HepG2 (cell line): ENCODE measurements around the gene ITGB5. TPM values are rescaled to one million over a fixed set of nuclear protein-coding genes. Genes with fewer than 3 reads are reported as not detected.

Experiments
- ATF4 ChIP-seq, 2 experiments: fragments of 450-650 bp in 1 of 2; sonication (generic) in 1 of 2; formaldehyde crosslinking; IDR thresholded peaks; 2 replicates each; pipeline versions ENCODE4 v1.5.0 to v1.8.0; 2020 to 2022; ENCODE audit warnings: mild to moderate bottlenecking in 1 of 2, missing genetic modification reagents in 1 of 2
- BRCA1 ChIP-seq: sonication (generic); formaldehyde crosslinking; IDR thresholded peaks from 2 replicates; pipeline ENCODE4 v1.4.0; 2020; ENCODE audit warnings: missing genetic modification reagents
- ELK4 ChIP-seq: sonication (generic); formaldehyde crosslinking; IDR thresholded peaks from 2 replicates; pipeline ENCODE4 v1.9.0; 2021; ENCODE audit warnings: missing genetic modification reagents, borderline replicate concordance
- ERF ChIP-seq: IDR thresholded peaks from 2 replicates; pipeline ENCODE4 v1.6.1; 2018; ENCODE audit warnings: missing biosample characterization, missing genetic modification reagents
- FOXA3 ChIP-seq: IDR thresholded peaks from 2 replicates; pipeline ENCODE4 v1.6.1; 2016; ENCODE audit warnings: missing genetic modification reagents, missing compliant biosample characterization
- GABPA ChIP-seq, 2 experiments: IDR thresholded peaks; 2 replicates each; pipeline ENCODE4 v1.6.1; 2011 to 2016; ENCODE audit warnings: low read depth in 2 of 2, low read length in 1 of 2, missing biosample characterization in 1 of 2, missing genetic modification characterization in 1 of 2
- GATA4 ChIP-seq: sonication (generic); IDR thresholded peaks from 2 replicates; pipeline ENCODE4 v1.6.1; 2016; ENCODE audit warnings: antibody characterized with exemption, low read depth, borderline replicate concordance
- HIVEP1 ChIP-seq: sonication (generic); formaldehyde crosslinking; IDR thresholded peaks from 2 replicates; pipeline ENCODE4 v1.4.0; 2020; ENCODE audit warnings: mild to moderate bottlenecking, missing genetic modification reagents
- MTA1 ChIP-seq: sonication (generic); formaldehyde crosslinking; IDR thresholded peaks from 2 replicates; pipeline ENCODE4 v1.4.0; 2020; ENCODE audit warnings: missing genetic modification reagents, mild to moderate bottlenecking, borderline replicate concordance
- NBN ChIP-seq: fragments of 450-650 bp; conservative IDR thresholded peaks from 2 replicates; pipeline ENCODE4 v1.6.1; 2017
- SMAD1 ChIP-seq: sonication (generic); formaldehyde crosslinking; IDR thresholded peaks from 2 replicates; pipeline ENCODE4 v1.4.0; 2020; ENCODE audit warnings: missing genetic modification reagents, low read depth, mild to moderate bottlenecking, borderline replicate concordance
- TBX3 ChIP-seq: fragments of 450-650 bp; IDR thresholded peaks from 2 replicates; pipeline ENCODE4 v1.6.1; 2017; ENCODE audit warnings: antibody characterized with exemption, mild to moderate bottlenecking, inconsistent platforms, borderline replicate concordance
- TEF ChIP-seq: sonication (generic); formaldehyde crosslinking; IDR thresholded peaks from 2 replicates; pipeline ENCODE4 v1.5.0; 2020; ENCODE audit warnings: missing genetic modification reagents
- TGIF2 ChIP-seq: IDR thresholded peaks from 2 replicates; pipeline ENCODE4 v1.6.1; 2016; ENCODE audit warnings: control low read depth, missing compliant biosample characterization
- ZBTB42 ChIP-seq: sonication (generic); formaldehyde crosslinking; IDR thresholded peaks from 2 replicates; pipeline ENCODE4 v1.5.0; 2020; ENCODE audit warnings: mild to moderate bottlenecking, missing genetic modification reagents
- ZNF280B ChIP-seq: sonication (generic); formaldehyde crosslinking; IDR thresholded peaks from 2 replicates; pipeline ENCODE4 v1.5.0; 2020; ENCODE audit warnings: missing genetic modification reagents, mild to moderate bottlenecking, borderline replicate concordance
- ZNF367 ChIP-seq: sonication (generic); formaldehyde crosslinking; IDR thresholded peaks from 2 replicates; pipeline ENCODE4 v1.4.0; 2020; ENCODE audit warnings: missing genetic modification reagents, borderline replicate concordance
- ZNF614 ChIP-seq: IDR thresholded peaks from 2 replicates; pipeline ENCODE4 v1.6.1; 2018; ENCODE audit warnings: missing biosample characterization, missing genetic modification reagents, inconsistent platforms, borderline replicate concordance
- ZNF770 ChIP-seq: sonication (generic); formaldehyde crosslinking; IDR thresholded peaks from 2 replicates; pipeline ENCODE4 v1.5.0; 2020; ENCODE audit warnings: mild to moderate bottlenecking, missing genetic modification reagents
- ZNF839 ChIP-seq: sonication (generic); formaldehyde crosslinking; IDR thresholded peaks from 2 replicates; pipeline ENCODE4 v1.4.0; 2020; ENCODE audit warnings: missing genetic modification reagents, mild to moderate bottlenecking, borderline replicate concordance
- polyA plus RNA-seq, 8 experiments: library from polyadenylated mRNA; depleted of rRNA in 3 of 8; stranded (reverse) in 7 of 8; unstranded in 1 of 8; fragments of >200 nt; fragmentation: Illumina TruSeq in 4 of 8; extraction: Trizol in 4 of 8; gene quantifications; 2 replicates each; pipeline versions ENCODE4 v1.2.1 to v1.2.3, GENCODE V29; 2011 to 2016; ENCODE audit warnings: low read depth in 4 of 8, missing spikeins in 1 of 8, mixed read lengths in 1 of 8; ENCODE audit not compliant: insufficient read depth in 1 of 8
- total RNA-seq, 5 experiments: library from RNA; depleted of rRNA; stranded (reverse); fragments of >200 nt; fragmentation: Illumina TruSeq; extraction: Trizol; gene quantifications; 2 replicates each; pipeline ENCODE4 v1.2.3, GENCODE V29; 2016; ENCODE audit warnings: low read depth in 1 of 5

The ITGB5 gene
- total and polyA plus RNA-seq, 2 of the 13 experiments (the other 11 are each of a cell fraction or from before 2014, with no cell fraction given): 74.1 to 343 TPM

GRCh38 chr3:124814620-124815421 lies 72.3 kb downstream of the ITGB5 start (continued):
- TF ChIP-seq FOXA3 (CRISPR knock-in tag) (peak; percentile 97), ERF (CRISPR knock-in tag) (peak; percentile 41; the same call in 1 of the 2 replicates), TGIF2 (no peak), ZBTB42 (CRISPR knock-in tag) (no peak), NBN (no peak), ZNF614 (CRISPR knock-in tag) (no peak), MTA1 (no peak), TEF (CRISPR knock-in tag) (no peak), TBX3 (peak; percentile 41; the same call in 1 of the 2 replicates), ZNF839 (CRISPR knock-in tag) (no peak), BRCA1 (0 out of 2 replicates have a peak, but pooled peaks have one; percentile 37), ATF4 (CRISPR knock-in tag; IDR thresholded peaks at IDR 0.05) (0 out of 4 replicates have a peak, but pooled peaks of 1 of the 2 experiments have one; percentile 30), GABPA (IDR thresholded peaks at IDR 0.05; ENCODE audit: low read depth, low read length) (no peak), GABPA (CRISPR knock-in tag; IDR thresholded peaks at IDR 0.05; ENCODE audit: low read depth) (peak; percentile 40; the same call in 1 of the 2 replicates), ELK4 (no peak), ZNF770 (peak; percentile 96), ZNF280B (CRISPR knock-in tag) (no peak), GATA4 (no peak), HIVEP1 (CRISPR knock-in tag) (no peak), SMAD1 (CRISPR knock-in tag) (0 out of 2 replicates have a peak, but pooled peaks have one; percentile 32), ZNF367 (CRISPR knock-in tag) (no peak)
